Karpas-422 (cell line): ENCODE results near the gene KIFC1. TPM values are rescaled to one million over a fixed set of nuclear protein-coding genes. Genes with fewer than 3 reads are reported as not detected.
"Not testable (repeated sequence)": the region's sequence is repeated elsewhere in the genome, so short reads cannot be mapped to it uniquely, and the experiment has no call there.

ENCODE experiments used
- DNase-seq: peaks from one replicate; pipeline ENCODE4 v3.0.0-alpha.2; 2015
- H2AFZ ChIP-seq: fragments of 200-600 bp; sonication (generic); 2 replicates; pipeline ENCODE4 v1.6.1; 2014; ENCODE audit warnings: antibody characterized with exemption, low read length, mixed read lengths
- H3K27ac ChIP-seq: fragments of 200-600 bp; sonication (generic); 2 replicates; pipeline ENCODE4 v1.5.1; 2014; ENCODE audit warnings: mild to moderate bottlenecking, low read length, moderate library complexity
- H3K27me3 ChIP-seq: fragments of 200-600 bp; sonication (generic); 2 replicates; pipeline ENCODE4 v1.6.1; 2014; ENCODE audit warnings: low read length, mixed read lengths
- H3K36me3 ChIP-seq: fragments of 200-600 bp; sonication (generic); 2 replicates; pipeline ENCODE4 v1.6.1; 2014; ENCODE audit warnings: low read length, mixed read lengths; ENCODE audit not compliant: insufficient read depth
- H3K4me1 ChIP-seq: fragments of 200-600 bp; sonication (generic); 2 replicates; pipeline ENCODE4 v1.6.1; 2014; ENCODE audit warnings: mild to moderate bottlenecking, low read length, mixed read lengths
- H3K4me2 ChIP-seq: fragments of 200-600 bp; sonication (generic); 2 replicates; pipeline ENCODE4 v1.6.1; 2014; ENCODE audit warnings: low read length, low read depth, mild to moderate bottlenecking; ENCODE audit not compliant: poor library complexity, severe bottlenecking
- H3K4me3 ChIP-seq: fragments of 200-600 bp; sonication (generic); 2 replicates; pipeline ENCODE4 v1.5.1; 2014; ENCODE audit warnings: mild to moderate bottlenecking, antibody characterized with exemption, low read length, mixed read lengths
- H3K79me2 ChIP-seq: fragments of 200-600 bp; sonication (generic); 2 replicates; pipeline ENCODE4 v1.6.1; 2014; ENCODE audit warnings: mild to moderate bottlenecking, low read length, mixed read lengths
- H3K9ac ChIP-seq: fragments of 200-600 bp; sonication (generic); 2 replicates; pipeline ENCODE4 v1.6.0; 2014; ENCODE audit warnings: low read length
- H3K9me2 ChIP-seq: fragments of 200-600 bp; sonication (generic), shearing (Covaris generic); replicated peaks from 2 replicates; pipeline ENCODE4 v1.6.0; 2014; ENCODE audit warnings: mild to moderate bottlenecking, low read length, moderate library complexity; ENCODE audit not compliant: insufficient read depth
- H3K9me3 ChIP-seq: fragments of 300-700, 200-600 bp; sonication (generic); 2 replicates; pipeline ENCODE4 v1.6.1; 2014; ENCODE audit warnings: low read length, mixed read lengths
- H4K20me1 ChIP-seq: fragments of 200-600 bp; sonication (generic); 2 replicates; pipeline ENCODE4 v1.6.1; 2014; ENCODE audit warnings: mild to moderate bottlenecking, antibody characterized with exemption, low read length, low read depth; ENCODE audit not compliant: insufficient read depth
- total RNA-seq: library from RNA; depleted of rRNA; stranded (reverse); fragments of >200 nt; shearing (Covaris generic); gene quantifications from 2 replicates; pipeline ENCODE4 v1.2.3, GENCODE V29; 2014; ENCODE audit warnings: low replicate concordance

KIFC1 gene
- total RNA-seq, 1 experiment from 2014 or later, result 42.8 TPM

GRCh38 chr6:33356295-33356694 is 35.3 kb upstream of the KIFC1 start:
- H3K4me1 ChIP-seq, result no peaks in the 10 kb centered on the region
- no peak overlapping the region for H3K27ac ChIP-seq
- no peak for DNase-seq
- H3K9me2 ChIP-seq, result no peaks in the 10 kb centered on the region
- no peaks in the 10 kb centered on the region for H3K9me3 ChIP-seq
- H3K79me2 ChIP-seq, result no peaks in the 10 kb centered on the region
- H3K4me2 ChIP-seq, result no peak overlapping the region
- no peak overlapping the region for H3K9ac ChIP-seq
- no peaks in the 10 kb centered on the region for H3K27me3 ChIP-seq
- H4K20me1 ChIP-seq, result no peaks in the 10 kb centered on the region
- no peak overlapping the region for H2AFZ ChIP-seq
- H3K4me3 ChIP-seq, result no peak overlapping the region
- no peaks in the 10 kb centered on the region for H3K36me3 ChIP-seq

GRCh38 chr6:33357160-33357871 is 34.3 kb upstream of the KIFC1 start:
- not testable (repeated sequence) for H3K4me1 ChIP-seq, H3K4me3 ChIP-seq, H3K79me2 ChIP-seq, H3K27me3 ChIP-seq, DNase-seq, H3K36me3 ChIP-seq, H3K4me2 ChIP-seq, H3K9me3 ChIP-seq, H2AFZ ChIP-seq, H3K9me2 ChIP-seq, H3K27ac ChIP-seq, H3K9ac ChIP-seq, H4K20me1 ChIP-seq

GRCh38 chr6:33359331-33359730 is 32.3 kb upstream of the KIFC1 start:
- no peak overlapping the region for H2AFZ ChIP-seq
- H3K4me1 ChIP-seq, result no peaks in the 10 kb centered on the region
- no peak overlapping the region for H3K9ac ChIP-seq
- H3K9me2 ChIP-seq, result no peaks in the 10 kb centered on the region
- H3K9me3 ChIP-seq, result no peaks in the 10 kb centered on the region
- H4K20me1 ChIP-seq, result no peaks in the 10 kb centered on the region
- no peaks in the 10 kb centered on the region for H3K27me3 ChIP-seq
- no peaks in the 10 kb centered on the region for H3K36me3 ChIP-seq
- no peak overlapping the region for H3K4me2 ChIP-seq
- no peak overlapping the region for H3K4me3 ChIP-seq
- no peak overlapping the region for H3K27ac ChIP-seq
- DNase-seq, result no peak
- H3K79me2 ChIP-seq, result no peaks in the 10 kb centered on the region

- not testable (repeated sequence) for H3K9me2 ChIP-seq, H4K20me1 ChIP-seq
Measured at GRCh38 chr6:33363486-33363885, 28.1 kb upstream of the KIFC1 start.

GRCh38 chr6:33364475-33365205 is 27.0 kb upstream of the KIFC1 start:
- H3K9ac ChIP-seq, H3K4me3 ChIP-seq, DNase-seq, H3K27ac ChIP-seq, H3K27me3 ChIP-seq, H3K4me1 ChIP-seq, H3K79me2 ChIP-seq, H3K9me2 ChIP-seq, H3K9me3 ChIP-seq, H4K20me1 ChIP-seq, H3K36me3 ChIP-seq, H3K4me2 ChIP-seq, H2AFZ ChIP-seq: not testable (repeated sequence)

More at GRCh38 chr6:33363486-33363885, 28.1 kb upstream of the KIFC1 start:
- not testable (repeated sequence) for H3K9me3 ChIP-seq, DNase-seq, H3K79me2 ChIP-seq, H3K9ac ChIP-seq, H3K4me2 ChIP-seq, H3K36me3 ChIP-seq, H3K4me1 ChIP-seq, H2AFZ ChIP-seq, H3K27ac ChIP-seq, H3K4me3 ChIP-seq, H3K27me3 ChIP-seq

GRCh38 chr6:33365206-33365971 is 26.2 kb upstream of the KIFC1 start:
- H3K4me3 ChIP-seq, DNase-seq, H3K27me3 ChIP-seq, H3K36me3 ChIP-seq, H3K9ac ChIP-seq, H3K4me2 ChIP-seq, H4K20me1 ChIP-seq, H3K79me2 ChIP-seq, H3K27ac ChIP-seq, H3K4me1 ChIP-seq, H3K9me3 ChIP-seq, H3K9me2 ChIP-seq, H2AFZ ChIP-seq: not testable (repeated sequence)

GRCh38 chr6:33367009-33367714 is 24.5 kb upstream of the KIFC1 start:
- Histone ChIP-seq H4K20me1 (no peaks in the 10 kb centered on the region), H3K9ac (no peak overlapping the region), H3K9me3 (no peaks in the 10 kb centered on the region), H3K4me2 (no peak overlapping the region), H2AFZ (no peak overlapping the region), H3K36me3 (no peaks in the 10 kb centered on the region), H3K79me2 (no peaks in the 10 kb centered on the region), H3K27me3 (no peaks in the 10 kb centered on the region), H3K27ac (no peak overlapping the region), H3K4me3 (no peak overlapping the region), H3K9me2 (no peaks in the 10 kb centered on the region), H3K4me1 (no peaks in the 10 kb centered on the region)
- no peak for DNase-seq

GRCh38 chr6:33367715-33368025 is 24.0 kb upstream of the KIFC1 start:
- H3K27me3 ChIP-seq, H3K4me1 ChIP-seq, H3K4me2 ChIP-seq, H3K79me2 ChIP-seq, H3K36me3 ChIP-seq, H2AFZ ChIP-seq, H3K4me3 ChIP-seq, H3K27ac ChIP-seq, H3K9ac ChIP-seq, DNase-seq, H3K9me3 ChIP-seq, H4K20me1 ChIP-seq, H3K9me2 ChIP-seq: not testable (repeated sequence)
